OCI-LY3 (cell line): ENCODE measurements around the gene CCDC174.

Experiments used
- H2AFZ ChIP-seq: fragments of 200-600, 300-600 bp; shearing (Covaris generic); 2 replicates; pipeline ENCODE4 v1.6.0; 2014; ENCODE audit warnings: antibody characterized with exemption, low read depth, low read length
- H3K27ac ChIP-seq: fragments of 200-600, 300-600 bp; sonication (generic); 2 replicates; pipeline ENCODE4 v1.5.1; 2014; ENCODE audit warnings: mild to moderate bottlenecking, low read length, moderate library complexity, mixed read lengths
- H3K27me3 ChIP-seq: fragments of 200-600, 300-600 bp; sonication (generic); 2 replicates; pipeline ENCODE4 v1.6.1; 2014; ENCODE audit warnings: low read depth, low read length, mixed read lengths
- H3K36me3 ChIP-seq: fragments of 200-600, 300-600 bp; sonication (generic); replicated peaks from 2 replicates; pipeline ENCODE3; 2014; ENCODE audit warnings: low read depth, low read length, mixed read lengths
- H3K4me1 ChIP-seq: fragments of 300-600, 200-600 bp; sonication (generic); 2 replicates; pipeline ENCODE4 v1.6.1; 2014; ENCODE audit warnings: low read length, mixed read lengths
- H3K4me2 ChIP-seq: fragments of 200-600, 300-600 bp; sonication (generic); 2 replicates; pipeline ENCODE4 v1.6.1; 2014; ENCODE audit warnings: low read length, mixed read lengths
- H3K4me3 ChIP-seq: fragments of 300-600, 200-600 bp; sonication (generic); 2 replicates; pipeline ENCODE4 v1.5.1; 2014; ENCODE audit warnings: antibody characterized with exemption, mild to moderate bottlenecking, low read length, moderate library complexity
- H3K79me2 ChIP-seq: fragments of 300-600, 200-600 bp; shearing (Covaris generic); 2 replicates; pipeline ENCODE4 v1.6.1; 2014; ENCODE audit warnings: mild to moderate bottlenecking, low read length, mixed read lengths
- H3K9ac ChIP-seq: fragments of 300-600, 200-600 bp; shearing (Covaris generic); 2 replicates; pipeline ENCODE4 v1.6.0; 2014; ENCODE audit warnings: mild to moderate bottlenecking, low read length, moderate library complexity
- H3K9me3 ChIP-seq: fragments of 200-600, 300-600 bp; shearing (Covaris generic); 2 replicates; pipeline ENCODE4 v1.6.1; 2014; ENCODE audit warnings: low read length, mixed read lengths; ENCODE audit not compliant: insufficient read depth
- H4K20me1 ChIP-seq: fragments of 200-600, 300-600 bp; sonication (generic); 2 replicates; pipeline ENCODE4 v1.6.1; 2016; ENCODE audit warnings: low read length, mixed read lengths; ENCODE audit not compliant: insufficient read depth
- CTCF ChIP-seq: fragments of 200-600, 300-600 bp; sonication (generic); IDR thresholded peaks from 2 replicates; pipeline ENCODE4 v1.5.1; 2014; ENCODE audit warnings: antibody characterized with exemption, low read length, low read depth
- EZH2phosphoT487 ChIP-seq: fragments of 200-600 bp; shearing (Covaris generic); IDR thresholded peaks from 2 replicates; pipeline ENCODE4 v1.6.1; 2018; ENCODE audit warnings: antibody characterized with exemption, mixed run types, low read depth

CCDC174 gene

GRCh38 chr3:14640734-14641133, 10.8 kb upstream of the CCDC174 start:
- no peak overlapping the region for H2AFZ ChIP-seq
- peaks cover 87% of the 10 kb centered on the region for H3K27me3 ChIP-seq
- H3K4me2 ChIP-seq = no peak overlapping the region
- no peaks in the 10 kb centered on the region for H3K79me2 ChIP-seq
- no peaks in the 10 kb centered on the region for H3K36me3 ChIP-seq
- no peak overlapping the region for H3K4me3 ChIP-seq
- no peak for TF ChIP-seq EZH2phosphoT487
- no peak for TF ChIP-seq CTCF
- no peaks in the 10 kb centered on the region for H4K20me1 ChIP-seq
- H3K9me3 ChIP-seq = no peaks in the 10 kb centered on the region
- H3K9ac ChIP-seq = no peak overlapping the region
- no peaks in the 10 kb centered on the region for H3K4me1 ChIP-seq
- H3K27ac ChIP-seq = no peak overlapping the region

GRCh38 chr3:14641346-14641745, 10.2 kb upstream of the CCDC174 start:
- Histone ChIP-seq H3K4me2 (no peak overlapping the region), H3K27ac (no peak overlapping the region), H3K36me3 (no peaks in the 10 kb centered on the region), H3K9me3 (no peaks in the 10 kb centered on the region), H3K9ac (no peak overlapping the region), H3K4me1 (no peaks in the 10 kb centered on the region), H3K27me3 (peaks cover 81% of the 10 kb centered on the region), H3K79me2 (no peaks in the 10 kb centered on the region), H3K4me3 (no peak overlapping the region), H2AFZ (no peak overlapping the region), H4K20me1 (no peaks in the 10 kb centered on the region)
- TF ChIP-seq CTCF = no peak

GRCh38 chr3:14645453-14645852, 6.1 kb upstream of the CCDC174 start:
- no peak overlapping the region for H3K27ac ChIP-seq
- no peak overlapping the region for H3K4me2 ChIP-seq
- no peak for TF ChIP-seq EZH2phosphoT487
- no peak for TF ChIP-seq CTCF
- peaks cover 42% of the 10 kb centered on the region for H3K27me3 ChIP-seq
- no peak overlapping the region for H3K4me3 ChIP-seq
- peaks cover 2% of the 10 kb centered on the region; the same call in 1 of the 2 replicates for H3K4me1 ChIP-seq
- no peaks in the 10 kb centered on the region for H4K20me1 ChIP-seq
- no peaks in the 10 kb centered on the region for H3K36me3 ChIP-seq
- H2AFZ ChIP-seq = no peak overlapping the region
- H3K9me3 ChIP-seq = no peaks in the 10 kb centered on the region
- no peak overlapping the region for H3K9ac ChIP-seq
- H3K79me2 ChIP-seq = no peaks in the 10 kb centered on the region; the same call in 1 of the 2 replicates

GRCh38 chr3:14646131-14646573, 5.4 kb upstream of the CCDC174 start:
- H3K9ac ChIP-seq = no peak overlapping the region
- TF ChIP-seq CTCF (no peak), EZH2phosphoT487 (no peak)
- H3K27me3 ChIP-seq = peaks cover 38% of the 10 kb centered on the region

More at GRCh38 chr3:14646131-14646573, 5.4 kb upstream of the CCDC174 start:
- no peak overlapping the region for H3K4me3 ChIP-seq
- no peak overlapping the region for H3K4me2 ChIP-seq
- H3K27ac ChIP-seq = no peak overlapping the region
- peaks cover 5% of the 10 kb centered on the region; the same call in 1 of the 2 replicates for H3K4me1 ChIP-seq
- H3K9me3 ChIP-seq = no peaks in the 10 kb centered on the region
- H3K79me2 ChIP-seq = no peaks in the 10 kb centered on the region; the same call in 1 of the 2 replicates
- H4K20me1 ChIP-seq = no peaks in the 10 kb centered on the region
- no peak overlapping the region for H2AFZ ChIP-seq
- no peaks in the 10 kb centered on the region for H3K36me3 ChIP-seq
